ENCODE results near the gene LRP1B.

GRCh38 chr2:140424471-140424870 lies 1706.3 kb downstream of the LRP1B start:
- TF ChIP-seq, protein P1, sequence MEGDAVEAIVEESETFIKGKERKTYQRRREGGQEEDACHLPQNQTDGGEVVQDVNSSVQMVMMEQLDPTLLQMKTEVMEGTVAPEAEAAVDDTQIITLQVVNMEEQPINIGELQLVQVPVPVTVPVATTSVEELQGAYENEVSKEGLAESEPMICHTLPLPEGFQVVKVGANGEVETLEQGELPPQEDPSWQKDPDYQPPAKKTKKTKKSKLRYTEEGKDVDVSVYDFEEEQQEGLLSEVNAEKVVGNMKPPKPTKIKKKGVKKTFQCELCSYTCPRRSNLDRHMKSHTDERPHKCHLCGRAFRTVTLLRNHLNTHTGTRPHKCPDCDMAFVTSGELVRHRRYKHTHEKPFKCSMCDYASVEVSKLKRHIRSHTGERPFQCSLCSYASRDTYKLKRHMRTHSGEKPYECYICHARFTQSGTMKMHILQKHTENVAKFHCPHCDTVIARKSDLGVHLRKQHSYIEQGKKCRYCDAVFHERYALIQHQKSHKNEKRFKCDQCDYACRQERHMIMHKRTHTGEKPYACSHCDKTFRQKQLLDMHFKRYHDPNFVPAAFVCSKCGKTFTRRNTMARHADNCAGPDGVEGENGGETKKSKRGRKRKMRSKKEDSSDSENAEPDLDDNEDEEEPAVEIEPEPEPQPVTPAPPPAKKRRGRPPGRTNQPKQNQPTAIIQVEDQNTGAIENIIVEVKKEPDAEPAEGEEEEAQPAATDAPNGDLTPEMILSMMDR (IDR thresholded peaks at IDR 0.05; ENCODE audit: borderline replicate concordance, extremely low read depth, low read length, poor library complexity, severe bottlenecking), result no peak
- no peak for TF ChIP-seq EZH2 (IDR thresholded peaks at IDR 0.05; ENCODE audit: borderline replicate concordance, low read depth, low read length, severe bottlenecking)

Data from DND-41 (cell line).